Activated CD8-positive, alpha-beta memory T cell treated with anti-CD3 and anti-CD28 coated beads for 48 hours (primary cell): Measurements from ENCODE around the gene GPX1.
"Not testable (repeated sequence)": the region's sequence is repeated elsewhere in the genome, so short reads cannot be mapped to it uniquely, and the experiment has no call there.

ENCODE experiments used
- DNase-seq, 3 experiments: peaks; one replicate each; pipeline ENCODE4 v3.0.0-alpha.2; 2020; ENCODE audit warnings: low read depth in 2 of 3, low spot score in 2 of 3

GPX1 gene

GRCh38 chr3:49358884-49359225 is 702 bp upstream of the GPX1 start:
- no peak for DNase-seq

GRCh38 chr3:49357443-49358216 is 523 bp downstream of the GPX1 start:
- peak; percentile 23 to 30 (median 29) for DNase-seq

DNA sequence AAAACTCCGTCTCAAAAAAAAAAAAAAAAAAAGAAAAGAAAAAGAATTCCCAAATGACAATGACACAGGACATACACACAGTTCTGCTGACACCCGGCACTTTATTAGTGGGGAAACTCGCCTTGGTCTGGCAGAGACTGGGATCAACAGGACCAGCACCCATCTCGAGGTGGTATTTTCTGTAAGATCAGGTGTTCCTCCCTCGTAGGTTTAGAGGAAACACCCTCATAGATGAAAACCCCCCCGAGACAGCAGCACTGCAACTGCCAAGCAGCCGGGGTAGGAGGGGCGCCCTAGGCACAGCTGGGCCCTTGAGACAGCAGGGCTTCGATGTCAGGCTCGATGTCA is 1.1 kb downstream of the GPX1 start:
- not testable (repeated sequence) for DNase-seq

DNA sequence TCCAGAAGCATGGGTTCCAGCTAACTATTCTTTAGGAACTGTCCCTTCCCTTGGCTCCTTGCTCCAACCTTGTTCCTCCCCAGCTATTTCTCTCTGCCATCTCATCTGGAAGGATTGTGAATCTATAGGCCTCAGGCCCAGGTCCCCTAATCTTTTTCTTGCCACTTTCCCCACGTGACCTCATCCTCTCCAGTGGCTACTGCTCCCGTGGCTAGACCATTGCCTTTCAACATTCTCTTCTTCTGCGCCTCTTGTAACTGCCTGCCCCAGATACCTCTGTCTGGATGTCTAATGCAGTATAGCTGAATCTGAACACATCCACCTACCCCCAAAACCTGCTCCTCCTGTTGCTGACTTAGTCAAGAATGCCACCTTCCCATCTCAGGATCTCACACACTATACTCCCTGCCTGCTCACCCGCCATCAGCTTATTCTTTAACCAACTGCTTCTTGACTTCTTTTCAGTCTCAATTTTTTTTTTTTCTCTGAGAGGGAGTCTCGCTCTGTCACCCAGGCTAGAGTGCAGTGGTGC is 5.2 kb downstream of the GPX1 start:
- DNase-seq, result no peak

GRCh38 chr3:49352281-49352680 is 5.9 kb downstream of the GPX1 start:
- no peak for DNase-seq

DNA sequence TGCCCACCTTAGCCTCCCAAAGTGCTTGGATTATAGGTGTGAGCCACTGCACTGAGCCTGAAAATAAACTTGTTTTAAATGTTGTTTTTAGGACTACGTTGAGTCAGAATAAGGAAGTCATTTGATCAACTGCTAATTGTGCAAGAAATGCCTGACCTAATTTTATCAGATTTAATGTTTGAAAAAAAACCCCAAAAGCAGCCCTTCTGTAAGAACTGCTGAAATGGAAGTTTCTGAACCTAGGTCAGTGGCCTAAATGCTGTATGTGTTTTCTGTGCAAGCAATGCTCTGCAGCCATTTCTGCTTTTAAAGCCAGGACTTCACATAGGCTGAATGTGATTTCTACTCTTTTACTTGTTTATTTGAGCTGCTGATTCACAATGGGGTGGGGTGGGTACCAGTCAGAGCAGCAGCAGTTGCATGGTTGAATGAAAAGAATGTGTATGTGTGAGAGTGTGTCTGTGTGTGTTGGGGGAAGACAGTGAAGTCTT is 6.6 kb downstream of the GPX1 start:
- no peak for DNase-seq

- DNase-seq, result no peak
These were observed 8.6 kb downstream of the GPX1 start for GRCh38 chr3:49349348-49350114.

DNA sequence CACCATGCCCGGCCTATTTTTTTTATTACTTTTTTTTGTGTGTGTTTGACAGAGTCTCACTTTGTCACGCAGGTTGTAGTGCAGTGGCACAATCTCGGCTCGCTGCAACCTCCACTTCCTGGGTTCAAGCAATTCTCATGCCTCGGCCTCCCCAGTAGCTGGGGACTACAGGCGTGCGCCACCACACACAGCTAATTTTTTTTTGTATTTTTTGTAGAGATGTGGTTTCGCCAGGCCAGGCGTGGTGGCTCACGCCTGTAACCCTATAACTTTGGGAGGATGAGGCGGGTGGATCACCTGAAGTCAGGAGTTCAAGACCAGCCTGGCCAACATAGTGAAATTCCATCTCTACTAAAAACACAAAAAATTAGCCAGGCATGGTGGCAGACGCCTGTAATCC is 9.8 kb downstream of the GPX1 start:
- not testable (repeated sequence) for DNase-seq

GRCh38 chr3:49346797-49347251 is 11.3 kb downstream of the GPX1 start:
- no peak for DNase-seq

- DNase-seq, result no peak
These were observed 15.0 kb downstream of the GPX1 start for GRCh38 chr3:49343163-49343562.

GRCh38 chr3:49341996-49342395 is 16.2 kb downstream of the GPX1 start:
- no peak for DNase-seq

DNA sequence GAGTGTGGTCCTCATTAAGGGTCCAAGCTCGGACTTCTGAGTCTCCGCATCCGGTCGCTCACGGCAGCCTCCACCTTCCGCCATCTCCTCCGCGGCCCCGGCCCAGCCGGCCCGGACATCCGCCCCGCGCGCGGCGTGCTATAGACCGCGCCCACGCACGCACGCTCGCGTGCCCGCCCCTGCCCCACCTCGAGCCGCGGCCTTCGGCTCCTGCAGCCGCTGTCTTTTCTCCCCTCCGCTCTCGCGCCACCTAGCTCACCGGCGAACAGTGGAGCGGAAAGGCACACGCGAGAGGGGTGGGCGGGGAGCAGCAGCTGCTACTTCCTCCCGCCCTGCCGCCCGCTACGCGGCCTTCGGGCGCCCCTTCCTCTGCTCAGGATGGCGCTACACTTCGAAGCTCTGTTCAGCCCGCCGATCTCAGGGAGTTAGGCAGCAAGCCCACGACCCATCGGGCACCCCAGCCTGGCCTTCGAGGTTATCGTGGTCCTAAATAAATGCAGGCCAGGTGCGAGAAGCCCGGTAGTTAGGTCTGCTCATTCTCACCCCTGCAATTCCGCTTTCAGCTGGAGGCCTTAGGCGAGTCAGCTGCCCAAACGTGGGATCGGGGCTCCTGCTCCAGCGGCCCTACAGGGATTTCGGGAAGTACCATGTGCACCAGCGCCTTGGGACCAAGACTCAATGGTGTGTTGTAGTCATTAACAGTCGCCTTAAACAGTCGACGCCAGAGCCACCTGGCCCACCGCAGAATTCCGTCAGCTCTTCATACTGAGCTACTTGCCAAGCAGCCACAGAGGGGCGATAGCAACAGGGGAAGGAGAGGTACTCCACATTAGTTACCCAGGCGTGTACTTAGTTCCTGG is 18.0 kb downstream of the GPX1 start, which contains the start of gene USP4:
Gene USP4, minus strand, starts transcription at position 113 of the 860 bp plus-strand sequence. Its CDS starts 29 bp downstream, at position 84.
- DNase-seq, result peak; percentile 78 to 88 (median 81)

GRCh38 chr3:49339581-49339940 is 18.6 kb downstream of the GPX1 start:
- DNase-seq, result peak in 1 of 3 experiments; percentile 7

- no peak for DNase-seq
These were observed 24.1 kb downstream of the GPX1 start for GRCh38 chr3:49333916-49334633.

DNA sequence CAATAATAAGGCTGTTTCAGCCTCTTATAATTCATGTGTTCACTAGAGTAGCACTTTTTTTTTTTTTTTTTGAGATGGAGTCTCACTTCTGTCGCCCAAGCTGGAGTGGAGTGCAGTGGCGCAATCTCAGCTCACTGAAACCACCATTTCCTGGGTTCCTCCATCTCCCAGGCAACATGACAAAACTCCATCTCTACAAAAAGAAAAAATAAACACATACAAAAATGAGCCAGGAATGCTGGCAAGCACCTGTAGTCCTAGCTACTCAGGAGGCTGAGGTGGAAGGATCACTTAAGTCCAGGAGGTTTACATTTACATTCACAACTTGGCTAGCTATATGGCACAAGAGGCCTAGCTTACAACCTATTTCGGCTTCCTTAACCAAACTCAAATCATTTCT is 25.1 kb downstream of the GPX1 start:
- no peak for DNase-seq

GRCh38 chr3:49329186-49329585 is 29.0 kb downstream of the GPX1 start:
- DNase-seq, result no peak

GRCh38 chr3:49328350-49328749 is 29.8 kb downstream of the GPX1 start:
- DNase-seq, result not testable (repeated sequence)

GRCh38 chr3:49327485-49327884 is 30.7 kb downstream of the GPX1 start:
- DNase-seq, result no peak

DNA sequence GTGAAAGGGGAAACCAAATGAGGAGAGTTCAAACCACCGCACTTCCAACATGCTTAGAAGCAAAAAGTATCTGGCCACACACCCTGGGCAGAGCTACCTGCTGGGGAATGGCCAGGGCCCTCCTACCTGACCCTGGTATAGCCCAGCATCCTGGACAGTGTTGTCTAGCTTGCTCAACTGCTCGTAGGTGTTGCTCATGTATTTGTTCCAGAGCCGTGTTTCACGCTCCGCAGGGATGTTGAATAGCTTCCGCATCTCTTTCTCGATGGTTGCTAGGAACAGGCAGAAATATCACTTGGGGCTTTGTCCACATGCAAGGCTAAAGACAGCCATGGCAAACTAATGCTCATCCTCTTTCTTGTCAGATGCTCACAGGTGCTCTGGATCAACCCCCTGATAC is 33.4 kb downstream of the GPX1 start:
- DNase-seq, result no peak

GRCh38 chr3:49316696-49317457 is 41.3 kb downstream of the GPX1 start:
- no peak for DNase-seq
